GM21619 (cell line): Measurements from ENCODE around the gene ARFIP1.
"Not testable (repeated sequence)": the region's sequence is repeated elsewhere in the genome, so short reads cannot be mapped to it uniquely, and the experiment has no call there.

ENCODE experiments used
- ATAC-seq: cut with Tn5 transposase; IDR thresholded peaks from one replicate; pipeline ENCODE4 v1.9.1; 2021; ENCODE audit not compliant: unreplicated experiment

Gene ARFIP1, protein sequence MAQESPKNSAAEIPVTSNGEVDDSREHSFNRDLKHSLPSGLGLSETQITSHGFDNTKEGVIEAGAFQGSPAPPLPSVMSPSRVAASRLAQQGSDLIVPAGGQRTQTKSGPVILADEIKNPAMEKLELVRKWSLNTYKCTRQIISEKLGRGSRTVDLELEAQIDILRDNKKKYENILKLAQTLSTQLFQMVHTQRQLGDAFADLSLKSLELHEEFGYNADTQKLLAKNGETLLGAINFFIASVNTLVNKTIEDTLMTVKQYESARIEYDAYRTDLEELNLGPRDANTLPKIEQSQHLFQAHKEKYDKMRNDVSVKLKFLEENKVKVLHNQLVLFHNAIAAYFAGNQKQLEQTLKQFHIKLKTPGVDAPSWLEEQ

DNA sequence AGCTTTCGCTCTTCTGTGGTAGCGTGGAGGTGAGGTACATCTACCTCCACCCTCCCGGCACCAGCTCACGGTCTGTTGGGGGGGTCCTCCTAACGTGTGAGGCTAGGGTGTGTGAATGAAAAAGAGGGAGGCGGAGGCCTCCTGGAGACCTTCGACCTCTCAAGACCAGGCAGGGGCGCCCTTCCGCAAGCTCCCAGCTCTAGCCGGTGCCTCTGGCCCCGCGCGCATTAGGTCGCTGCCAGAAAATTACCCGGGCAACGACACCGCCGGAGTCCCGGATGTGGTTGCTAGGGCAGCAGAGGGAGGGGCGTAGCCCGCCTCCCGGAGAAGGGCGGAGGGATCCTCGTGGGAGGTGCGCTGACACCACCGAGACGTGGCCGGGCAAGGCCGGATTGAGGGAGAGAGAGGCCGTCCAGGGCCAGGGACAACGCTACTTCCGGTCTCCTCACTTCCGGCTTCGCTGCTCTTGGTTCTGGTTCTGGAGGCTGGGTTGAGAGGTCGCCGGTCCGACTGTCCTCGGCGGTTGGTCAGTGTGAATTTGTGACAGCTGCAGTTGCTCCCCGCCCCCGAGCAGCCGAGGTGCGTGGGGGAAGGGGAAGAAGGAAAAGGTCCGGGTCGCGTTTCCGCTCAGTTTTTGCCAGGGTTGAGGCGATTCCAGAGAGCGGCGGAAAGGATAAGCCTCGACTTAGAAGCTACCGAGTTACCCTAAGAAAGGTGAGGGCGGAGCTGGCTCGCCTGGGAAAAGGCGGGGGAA is at the start of gene ARFIP1, which contains the start of gene TIGD4:
Gene ARFIP1 (plus strand): TSS at position 442 of the 754 bp plus-strand sequence. CDS start 49,680 bp downstream, outside the sequence.
Gene TIGD4 (minus strand): TSS at position 218 of the 754 bp plus-strand sequence. CDS start 8,726 bp downstream, outside the sequence.
- peak; percentile 94 for ATAC-seq

DNA sequence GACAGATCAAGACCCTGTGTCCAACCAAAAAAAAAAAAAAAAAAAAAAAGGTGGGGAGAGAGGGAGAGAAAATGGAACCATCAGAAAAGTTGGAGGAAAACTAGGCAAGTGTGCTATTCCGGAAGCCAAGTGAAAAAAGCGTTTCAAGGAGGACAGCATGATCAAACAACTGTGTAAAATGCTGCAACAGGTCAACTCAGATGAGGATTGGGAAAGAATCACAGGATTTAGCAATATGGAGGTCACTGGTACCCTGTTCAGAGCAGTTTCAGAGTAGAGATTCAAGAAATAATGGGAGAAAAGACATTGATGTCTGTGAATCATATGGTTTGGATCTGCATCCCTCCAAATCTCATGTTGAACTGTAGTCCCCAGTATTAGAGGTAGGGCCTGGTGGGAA is 47.8 kb upstream of the ARFIP1 start:
- ATAC-seq = no peak

DNA sequence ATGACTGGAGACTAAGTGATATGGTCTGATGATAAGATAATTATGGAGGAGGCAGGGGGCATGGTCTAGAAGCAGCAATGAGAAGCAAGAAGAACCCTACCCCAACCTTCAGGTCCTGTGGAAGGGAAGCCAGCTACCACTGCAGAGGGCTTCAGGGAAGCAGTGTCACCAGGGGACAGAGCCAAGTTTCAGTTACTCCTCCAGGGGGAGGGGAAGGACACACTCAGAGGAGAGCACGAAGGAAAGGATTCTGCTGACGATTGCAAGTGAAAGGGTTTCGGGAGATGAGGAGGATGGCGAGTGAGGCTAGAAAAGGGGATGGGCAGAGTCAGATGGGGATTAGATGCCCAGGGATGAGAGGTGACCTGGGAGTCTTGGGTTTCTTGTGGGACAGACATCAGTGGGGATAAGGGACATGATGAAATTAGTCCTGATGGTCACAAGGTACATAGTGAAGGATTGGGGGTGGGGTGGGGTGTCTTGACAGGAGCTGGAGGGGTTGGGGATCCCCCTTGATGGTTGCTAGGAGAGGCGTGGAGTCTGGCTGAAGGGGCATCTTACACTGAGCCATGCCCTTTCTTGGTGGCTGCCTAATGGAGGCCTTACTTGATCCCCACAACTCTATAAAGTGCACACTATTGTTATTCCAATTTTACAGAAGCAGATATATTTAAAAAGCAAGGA is 45.6 kb upstream of the ARFIP1 start:
- no peak for ATAC-seq

DNA sequence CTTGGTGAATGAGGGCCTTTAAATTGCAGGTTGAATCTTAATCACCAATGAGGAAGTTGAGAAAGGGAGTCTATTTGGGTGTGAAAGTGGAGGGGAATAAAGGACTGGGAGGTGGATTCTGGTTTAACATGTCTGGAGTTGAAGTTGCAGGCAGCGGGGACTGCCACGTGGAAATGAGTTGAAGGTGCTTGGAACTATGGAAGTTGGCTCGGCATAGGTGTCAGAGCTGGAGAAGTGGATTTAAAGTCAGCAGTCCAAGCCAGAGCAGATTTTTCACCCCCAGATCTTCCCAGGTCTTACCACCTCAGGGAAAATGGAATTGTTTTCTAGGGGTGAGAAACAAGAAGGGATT is 45.1 kb upstream of the ARFIP1 start:
- ATAC-seq = no peak

DNA sequence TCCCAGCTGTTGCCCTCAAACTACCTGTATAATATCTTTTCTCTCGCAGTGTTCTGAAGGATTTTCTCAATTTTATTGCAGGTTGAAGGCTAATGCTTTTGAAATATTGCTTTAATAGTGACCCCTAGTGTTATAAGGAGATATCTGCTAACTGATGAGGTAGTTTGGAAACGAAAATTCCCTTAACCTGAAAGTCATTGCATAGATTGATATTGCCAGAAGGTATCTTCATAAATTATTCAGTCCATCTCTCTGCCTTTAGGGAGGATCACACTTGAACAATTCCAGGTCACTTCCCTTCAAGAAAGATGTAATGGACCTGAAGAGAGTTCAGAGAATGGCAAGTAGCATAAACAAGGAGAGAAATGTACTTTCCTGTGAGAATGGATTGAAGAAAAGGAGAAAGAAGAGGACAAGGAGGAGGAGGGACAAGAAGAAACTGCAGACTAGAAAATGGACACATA is 44.3 kb upstream of the ARFIP1 start:
- peak; percentile 51 for ATAC-seq

DNA sequence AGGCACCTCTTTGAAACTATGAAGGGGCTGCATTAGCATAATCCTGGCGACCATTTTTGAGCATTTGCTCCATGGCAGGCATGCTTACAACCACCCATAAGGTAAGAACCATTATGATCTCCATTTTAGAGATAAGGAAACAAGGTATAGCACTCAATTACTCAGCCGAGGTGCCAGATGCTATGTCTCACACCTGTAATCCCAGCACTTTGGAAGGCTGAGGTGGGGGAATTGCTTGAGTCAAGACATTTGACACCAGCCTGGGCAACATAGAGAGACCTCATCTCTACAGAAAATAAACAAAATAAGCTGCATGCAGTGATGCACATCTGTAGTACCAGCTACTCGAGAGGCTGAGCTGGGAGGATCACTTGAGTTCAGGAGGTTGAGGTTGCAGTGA is 43.8 kb upstream of the ARFIP1 start:
- ATAC-seq = no peak

DNA sequence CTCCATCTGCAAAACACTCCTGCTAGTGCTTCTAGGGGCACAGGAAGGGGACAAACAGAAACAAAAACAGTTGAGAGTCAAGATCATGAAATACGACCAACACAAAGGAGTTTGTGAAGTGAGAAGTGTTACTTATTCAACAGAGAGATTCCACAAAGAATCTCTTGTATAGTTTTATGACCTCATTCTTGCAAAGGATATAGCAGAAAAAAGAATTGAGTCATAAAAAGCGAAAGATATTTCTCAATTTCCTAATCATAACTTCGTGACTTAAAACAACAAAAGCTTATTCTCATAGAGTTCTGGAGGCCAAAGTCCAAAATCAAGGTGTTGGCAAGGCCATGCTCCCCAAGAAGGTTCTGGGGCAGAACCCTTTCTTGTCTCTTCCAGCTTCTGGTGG is 40.9 kb upstream of the ARFIP1 start:
- ATAC-seq = no peak

DNA sequence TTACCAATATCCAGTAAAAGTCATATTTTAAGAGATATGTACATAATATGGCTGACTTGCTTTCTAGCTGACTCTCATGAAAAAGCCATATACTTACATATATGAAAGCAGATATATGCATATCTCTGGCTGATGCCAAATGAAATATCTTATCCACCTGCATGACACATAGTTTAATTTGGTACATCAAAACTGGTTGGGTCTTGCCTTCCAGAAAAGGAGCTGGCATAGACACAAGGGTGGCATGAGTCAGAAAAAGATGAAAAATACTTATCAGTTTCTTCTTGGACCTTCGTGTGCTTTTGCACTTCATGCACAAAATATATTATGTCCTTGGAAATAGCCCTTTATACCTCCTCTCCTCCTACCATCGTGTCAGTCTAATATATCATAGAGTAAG is 32.3 kb upstream of the ARFIP1 start:
- no peak for ATAC-seq

DNA sequence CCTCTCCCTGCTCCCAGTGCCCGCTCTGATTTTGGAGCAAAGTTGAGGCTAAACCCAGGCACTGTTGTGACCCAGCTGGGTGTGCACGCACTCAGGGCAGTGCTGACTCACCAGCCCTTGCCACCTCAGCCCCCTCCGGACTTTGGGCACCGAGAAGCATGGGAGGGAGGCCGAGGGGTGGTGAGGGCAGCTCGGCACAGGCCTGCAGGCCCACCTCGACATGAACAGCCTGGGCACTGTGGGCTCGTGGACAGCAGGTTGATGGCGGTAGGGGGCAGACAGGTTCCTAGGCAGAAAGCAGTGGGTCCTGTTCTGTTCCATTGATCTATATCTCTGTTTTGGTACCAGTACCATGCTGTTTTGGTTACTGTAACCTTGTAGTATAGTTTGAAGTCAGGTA is 31.1 kb upstream of the ARFIP1 start:
- no peak for ATAC-seq

DNA sequence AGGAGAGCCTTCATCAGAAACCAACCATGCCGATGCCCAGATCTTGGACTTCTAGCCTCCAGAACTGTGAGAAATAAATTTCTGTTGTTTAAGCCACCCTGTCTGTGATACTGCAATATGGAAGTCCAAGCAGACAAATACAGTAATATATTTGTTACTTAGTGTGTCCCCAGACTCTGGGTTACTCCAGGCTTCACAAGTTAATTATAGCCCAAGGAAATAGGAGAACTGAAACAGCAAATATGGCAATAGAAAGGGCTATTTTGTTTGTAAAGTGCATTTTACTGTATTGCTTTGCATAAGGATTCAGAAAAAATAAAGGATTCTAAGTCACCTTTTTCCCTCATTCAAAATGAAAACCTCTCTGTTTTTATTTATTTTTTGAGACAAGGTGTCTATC is 16.0 kb upstream of the ARFIP1 start:
- ATAC-seq = no peak

DNA sequence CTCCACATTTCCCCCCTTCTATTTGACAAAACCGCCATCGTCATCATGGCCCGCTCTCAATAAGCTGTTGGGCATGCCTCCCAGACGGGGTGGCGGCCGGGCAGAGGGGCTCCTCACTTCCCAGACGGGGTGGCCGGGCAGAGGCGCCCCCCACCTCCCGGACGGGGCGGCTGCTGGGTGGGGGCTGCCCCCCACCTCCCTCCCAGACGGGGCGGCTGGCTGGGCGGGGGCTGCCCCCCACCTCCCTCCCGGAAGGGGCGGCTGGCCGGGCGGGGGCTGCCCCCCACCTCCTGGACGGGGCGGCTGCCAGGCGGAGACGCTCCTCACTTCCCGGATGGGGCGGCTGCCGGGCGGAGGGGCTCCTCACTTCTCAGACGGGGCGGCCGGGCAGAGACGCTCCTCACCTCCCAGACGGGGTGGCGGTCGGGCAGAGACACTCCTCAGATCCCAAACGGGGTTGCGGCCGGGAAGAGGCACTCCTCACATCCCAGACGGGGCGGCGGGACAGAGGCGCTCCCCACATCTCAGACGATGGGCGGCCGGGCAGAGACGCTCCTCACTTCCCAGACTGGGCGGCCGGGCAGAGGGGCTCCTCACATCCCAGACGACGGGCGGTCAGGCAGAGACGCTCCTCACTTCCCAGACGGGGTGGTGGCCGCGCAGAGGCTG is 14.6 kb upstream of the ARFIP1 start:
- ATAC-seq = not testable (repeated sequence)

DNA sequence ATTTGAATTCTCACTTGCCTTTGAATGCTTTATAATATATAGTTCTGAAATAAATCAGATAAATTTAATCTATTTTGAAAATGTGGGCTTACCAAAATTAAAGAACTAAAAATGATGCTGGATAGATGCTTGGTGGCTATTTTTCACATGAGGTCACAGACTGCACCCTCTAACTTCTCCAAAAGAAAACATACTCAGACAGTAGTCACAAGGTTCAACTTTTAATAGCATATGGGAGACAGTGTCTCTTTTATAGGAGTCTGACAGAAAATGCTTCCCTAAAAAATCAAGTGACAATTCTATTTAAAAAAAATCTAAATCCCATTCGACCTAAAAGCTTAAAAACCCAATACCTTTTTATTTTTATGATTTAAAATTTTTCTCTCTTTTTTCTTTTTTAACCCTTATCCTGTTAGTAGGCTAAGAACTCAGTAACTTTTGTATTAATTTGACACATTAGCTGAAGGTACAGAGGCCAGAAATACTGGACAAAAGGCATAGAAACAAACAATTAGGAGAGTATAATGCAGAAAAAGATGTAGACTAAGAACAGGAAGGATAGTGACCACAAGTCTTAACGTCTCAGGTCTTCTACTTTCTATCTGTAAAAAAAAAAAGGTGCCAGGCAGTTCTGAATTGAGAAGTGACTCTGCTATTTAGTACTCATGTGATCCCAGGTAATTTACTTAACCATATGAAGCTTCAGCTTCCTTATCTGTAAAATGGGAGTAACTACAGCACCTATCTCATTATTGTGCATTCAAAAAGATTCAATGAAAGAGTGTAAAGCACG is 7.8 kb upstream of the ARFIP1 start:
- peak; percentile 93 for ATAC-seq

DNA sequence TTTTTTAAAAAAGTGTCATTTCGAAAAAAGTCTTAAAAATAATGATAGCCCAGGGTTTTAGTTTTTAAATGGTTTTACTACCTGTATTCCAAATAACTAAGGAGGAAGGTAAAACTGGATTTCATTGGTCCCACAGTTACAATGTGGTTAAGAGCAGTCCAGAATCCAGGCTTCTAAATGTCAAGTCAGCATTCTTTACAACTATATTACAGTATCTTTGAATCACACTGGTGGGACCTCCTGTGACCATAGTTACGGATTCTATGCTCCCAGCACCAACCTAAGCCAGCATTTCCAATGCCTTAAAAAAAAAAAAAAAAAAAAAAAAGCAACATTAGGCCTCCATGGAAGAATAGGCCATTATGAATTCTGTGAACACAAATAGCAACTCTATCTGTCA is 6.4 kb upstream of the ARFIP1 start:
- ATAC-seq = no peak

DNA sequence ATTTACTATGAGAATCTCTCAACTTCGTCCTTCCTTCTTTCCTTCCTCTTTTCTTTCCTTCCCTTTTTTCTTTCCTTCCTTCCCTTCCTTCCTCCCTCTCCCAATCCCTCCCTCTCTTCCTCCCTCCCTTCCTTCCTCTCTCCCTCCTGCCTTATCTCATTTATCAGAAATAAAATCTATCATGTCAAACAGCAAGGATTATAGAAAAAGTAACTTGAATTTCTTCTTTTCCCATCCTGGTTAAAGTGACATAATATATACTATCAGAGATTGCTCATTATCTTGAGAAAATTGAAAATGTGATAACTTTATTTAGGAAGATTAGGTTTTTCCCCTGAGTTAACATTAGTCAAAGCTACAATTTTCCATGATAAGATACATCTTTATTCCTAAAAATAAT is 5.8 kb upstream of the ARFIP1 start:
- no peak for ATAC-seq

DNA sequence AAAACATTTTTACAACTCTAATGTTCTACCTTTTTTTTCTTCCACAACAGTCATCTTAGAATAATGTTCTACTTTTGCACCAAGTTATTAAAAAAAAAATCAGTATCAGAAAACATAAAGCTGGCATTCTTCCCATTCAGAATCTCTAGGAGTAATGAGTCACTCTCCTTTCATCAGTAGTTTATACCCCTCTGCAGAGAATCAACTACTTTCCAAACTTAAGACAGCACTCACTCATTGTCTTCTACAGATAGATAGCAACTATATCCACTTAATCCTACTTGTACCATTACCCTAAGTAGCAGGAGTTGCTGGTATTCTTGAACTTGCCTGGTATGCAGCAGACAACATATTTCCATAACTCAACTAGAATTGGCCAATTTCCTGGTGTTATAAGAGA is 3.4 kb upstream of the ARFIP1 start:
- no peak for ATAC-seq

DNA sequence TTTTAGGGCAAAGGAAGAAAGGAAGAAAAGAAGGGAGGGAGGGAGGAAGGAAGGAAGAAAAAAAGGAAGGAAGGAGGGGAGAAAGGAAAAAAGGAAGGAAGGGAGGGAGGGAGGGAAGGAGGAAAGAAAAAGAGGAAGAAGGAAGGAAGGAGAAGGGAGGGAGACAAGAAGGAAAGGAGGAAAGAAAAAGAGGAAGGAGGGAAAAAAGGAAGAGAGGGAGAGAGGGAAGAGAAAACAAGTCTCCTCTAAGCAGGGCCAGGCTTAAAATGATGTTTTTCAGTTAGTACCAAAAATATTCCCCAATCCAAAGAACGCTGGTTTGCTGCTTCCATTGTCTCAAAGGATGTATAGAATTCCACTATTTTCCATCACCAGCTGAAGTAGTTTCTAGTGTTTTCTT is 2.3 kb upstream of the ARFIP1 start:
- ATAC-seq = no peak

DNA sequence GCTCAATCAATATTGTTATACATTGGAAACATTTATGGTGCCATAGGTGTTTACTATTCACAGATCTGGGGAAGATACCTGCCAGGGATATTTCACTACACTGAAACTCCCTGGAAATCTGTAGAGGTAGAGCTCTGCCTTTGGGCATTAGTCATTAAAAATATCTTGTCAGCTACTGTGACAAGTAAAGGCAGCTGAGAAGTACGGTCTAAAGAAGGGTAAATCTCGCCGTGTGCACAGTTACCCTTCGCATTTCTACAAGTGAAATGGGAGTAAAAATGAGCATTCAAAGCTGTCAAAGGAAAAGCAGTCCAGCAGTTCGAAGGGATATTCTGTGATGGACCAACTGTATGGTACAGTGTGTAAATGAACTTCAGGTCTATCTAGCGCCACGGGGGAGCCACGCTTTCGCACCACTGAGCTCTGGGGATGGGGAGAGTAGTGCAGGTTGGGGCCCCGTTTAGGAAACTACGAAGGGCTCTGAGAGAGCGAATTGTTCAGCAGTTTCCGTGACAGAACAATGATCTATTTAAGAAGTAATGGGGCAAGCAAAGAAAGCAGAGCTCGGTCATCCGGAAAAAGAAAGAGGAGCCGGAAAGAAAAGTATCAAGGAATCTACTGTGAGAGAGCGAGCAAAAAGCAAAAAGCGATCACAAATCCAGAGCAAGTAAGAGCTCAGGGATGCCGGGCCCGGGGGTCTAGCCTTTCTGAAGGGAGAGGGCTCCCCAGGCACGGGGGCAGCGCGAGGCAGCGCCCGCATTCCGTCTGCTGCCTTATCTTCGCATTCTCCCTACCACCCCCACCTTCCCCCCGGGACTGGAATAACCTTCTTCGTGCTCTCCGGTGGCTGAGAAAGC is 870 bp upstream of the ARFIP1 start:
- no peak for ATAC-seq

DNA sequence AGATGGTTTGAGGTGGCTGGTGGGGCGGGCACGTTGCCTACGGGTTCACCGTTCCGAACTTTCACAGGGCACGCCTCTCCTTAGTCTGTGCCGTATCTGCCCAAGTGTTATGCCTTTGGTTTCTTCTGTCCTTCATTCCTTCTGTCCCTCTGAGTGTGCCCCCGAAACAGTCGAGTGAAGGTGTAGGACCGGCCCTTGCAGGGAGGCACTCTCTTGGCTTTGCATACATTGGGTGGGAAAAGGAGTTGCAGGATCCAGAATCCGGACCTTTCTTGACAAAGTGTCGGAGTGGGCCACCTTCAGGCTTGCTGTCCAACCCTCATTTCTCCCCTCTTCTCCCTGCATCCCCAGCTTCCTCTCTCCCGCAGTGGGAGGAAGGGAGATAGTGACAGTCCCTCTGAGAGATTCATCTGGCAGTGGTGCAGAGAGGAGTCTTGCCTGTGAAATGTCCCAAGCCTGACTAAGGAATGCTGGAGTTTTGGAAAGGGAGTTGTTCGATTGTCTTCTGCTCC is 569 bp downstream of the ARFIP1 start:
- no peak for ATAC-seq
